Astrocyte (in vitro differentiated cells and primary cell): Measurements from ENCODE around the gene PLAC1. TPM values are rescaled to one million over a fixed set of nuclear protein-coding genes. Genes with fewer than 3 reads are reported as not detected.

Experiments used
- DNase-seq: peaks from one replicate; pipeline ENCODE4 v3.0.0-alpha.2; 2010; ENCODE audit warnings: low read depth
- FAIRE-seq: peaks from 2 replicates; lab custom pipeline; 2011; peaks lifted over from hg19 to GRCh38; lab: Jason Lieb, UNC
- H2AFZ ChIP-seq: 2 replicates; pipeline ENCODE4 v1.6.0; 2012; ENCODE audit warnings: low read depth, low read length, inconsistent platforms
- H3K27ac ChIP-seq: 2 replicates; pipeline ENCODE4 v1.5.1; 2011; ENCODE audit warnings: low read depth, low read length, inconsistent platforms
- H3K27me3 ChIP-seq: 2 replicates; pipeline ENCODE4 v1.6.0; 2011; ENCODE audit warnings: low read length, inconsistent platforms; ENCODE audit not compliant: insufficient read depth
- H3K36me3 ChIP-seq: 2 replicates; pipeline ENCODE4 v1.5.1; 2011; ENCODE audit warnings: low read length, inconsistent platforms; ENCODE audit not compliant: insufficient read depth
- H3K4me1 ChIP-seq: 2 replicates; pipeline ENCODE4 v1.5.1; 2011; ENCODE audit warnings: low read length, inconsistent platforms; ENCODE audit not compliant: insufficient read depth
- H3K4me2 ChIP-seq: 2 replicates; pipeline ENCODE4 v1.6.0; 2012; ENCODE audit warnings: low read length, inconsistent platforms
- H3K4me3 ChIP-seq: 2 replicates; pipeline ENCODE4 v1.5.1; 2011; ENCODE audit warnings: low read depth, mild to moderate bottlenecking, low read length, inconsistent platforms; ENCODE audit not compliant: insufficient read depth
- H3K79me2 ChIP-seq: 2 replicates; pipeline ENCODE4 v1.6.0; 2012; ENCODE audit warnings: mild to moderate bottlenecking, low read length, inconsistent platforms; ENCODE audit not compliant: insufficient read depth
- H3K9ac ChIP-seq: 2 replicates; pipeline ENCODE4 v1.6.0; 2012; ENCODE audit warnings: mild to moderate bottlenecking, low read length, inconsistent platforms
- H3K9me3 ChIP-seq: 2 replicates; pipeline ENCODE4 v1.5.1; 2012; ENCODE audit warnings: low read depth, mild to moderate bottlenecking, low read length, inconsistent platforms; ENCODE audit not compliant: insufficient read depth
- H4K20me1 ChIP-seq: 2 replicates; pipeline ENCODE4 v1.6.0; 2012; ENCODE audit warnings: low read length, inconsistent platforms; ENCODE audit not compliant: insufficient read depth
- H3K27ac Mint-ChIP-seq: one replicate; pipeline ENCODE4 v1.8.0; 2021; ENCODE audit warnings: mild to moderate bottlenecking, mixed read lengths; ENCODE audit not compliant: unreplicated experiment
- H3K27me3 Mint-ChIP-seq: one replicate; pipeline ENCODE4 v1.8.0; 2021; ENCODE audit warnings: low read depth, mixed read lengths; ENCODE audit not compliant: unreplicated experiment
- H3K36me3 Mint-ChIP-seq: one replicate; pipeline ENCODE4 v1.8.0; 2021; ENCODE audit warnings: low read depth, mixed read lengths; ENCODE audit not compliant: unreplicated experiment
- H3K4me1 Mint-ChIP-seq: one replicate; pipeline ENCODE4 v1.8.0; 2021; ENCODE audit warnings: low read depth, mixed read lengths; ENCODE audit not compliant: unreplicated experiment
- H3K4me3 Mint-ChIP-seq: one replicate; pipeline ENCODE4 v1.8.0; 2021; ENCODE audit warnings: mild to moderate bottlenecking, moderate library complexity, mixed read lengths; ENCODE audit not compliant: unreplicated experiment
- H3K9me3 Mint-ChIP-seq: one replicate; pipeline ENCODE4 v1.8.0; 2021; ENCODE audit warnings: mild to moderate bottlenecking, mixed read lengths; ENCODE audit not compliant: unreplicated experiment
- CTCF ChIP-seq: IDR thresholded peaks from 2 replicates; pipeline ENCODE4 v1.5.1; 2011; ENCODE audit warnings: low read depth, mild to moderate bottlenecking, inconsistent platforms, low read length, moderate library complexity; ENCODE audit not compliant: insufficient read depth
- EZH2 ChIP-seq: IDR thresholded peaks from 2 replicates; pipeline ENCODE4 v1.6.1; 2012; ENCODE audit warnings: mild to moderate bottlenecking, low read length, inconsistent platforms; ENCODE audit not compliant: insufficient read depth
- total RNA-seq: library from RNA; stranded (reverse); gene quantifications from 2 replicates; pipeline ENCODE4 v1.2.1, GENCODE V29; 2021

Gene PLAC1
- total RNA-seq, 1 donor from 2014 or later: 0.61 TPM

GRCh38 chrX:134571796-134572195 is 86.5 kb downstream of the PLAC1 start:
- H3K27ac ChIP-seq: no peak overlapping the region
- H2AFZ ChIP-seq: no peak overlapping the region
- no peaks in the 10 kb centered on the region for H3K36me3 ChIP-seq
- H3K4me2 ChIP-seq: peak overlapping the region; percentile 3
- H3K27me3 ChIP-seq: no peaks in the 10 kb centered on the region
- H3K27me3 Mint-ChIP-seq: no peaks in the 10 kb centered on the region
- H3K79me2 ChIP-seq: no peaks in the 10 kb centered on the region
- no peaks in the 10 kb centered on the region for H3K36me3 Mint-ChIP-seq
- FAIRE-seq (no peak), DNase-seq (no peak)
- H3K4me1 ChIP-seq: no peaks in the 10 kb centered on the region
- H3K27ac Mint-ChIP-seq: no peak overlapping the region
- H3K4me3 ChIP-seq: no peak overlapping the region
- no peak overlapping the region for H3K9ac ChIP-seq
- H3K9me3 Mint-ChIP-seq: no peaks in the 10 kb centered on the region
- TF ChIP-seq EZH2 (no peak), CTCF (no peak)
- H3K4me1 Mint-ChIP-seq: peaks cover 26% of the 10 kb centered on the region
- H3K4me3 Mint-ChIP-seq: no peak overlapping the region
- no peaks in the 10 kb centered on the region for H4K20me1 ChIP-seq
- H3K9me3 ChIP-seq: no peaks in the 10 kb centered on the region

- H3K79me2 ChIP-seq: no peaks in the 10 kb centered on the region
- no peak overlapping the region for H3K4me2 ChIP-seq
- Mint-ChIP-seq H3K4me1 (peaks cover 26% of the 10 kb centered on the region), H3K4me3 (no peak overlapping the region), H3K36me3 (no peaks in the 10 kb centered on the region), H3K27ac (no peak overlapping the region), H3K9me3 (no peaks in the 10 kb centered on the region), H3K27me3 (no peaks in the 10 kb centered on the region)
- H3K9ac ChIP-seq: no peak overlapping the region
- no peak overlapping the region for H2AFZ ChIP-seq
- DNase-seq (no peak), FAIRE-seq (no peak)
- H3K4me3 ChIP-seq: no peak overlapping the region
- H3K27ac ChIP-seq: no peak overlapping the region
- no peaks in the 10 kb centered on the region for H3K9me3 ChIP-seq
- no peak for TF ChIP-seq EZH2
- no peak for TF ChIP-seq CTCF
- H3K27me3 ChIP-seq: no peaks in the 10 kb centered on the region
- H4K20me1 ChIP-seq: no peaks in the 10 kb centered on the region
- no peaks in the 10 kb centered on the region for H3K4me1 ChIP-seq
- H3K36me3 ChIP-seq: no peaks in the 10 kb centered on the region
Measured at GRCh38 chrX:134570899-134571298, 87.4 kb downstream of the PLAC1 start.

GRCh38 chrX:134570509-134570846 is 87.8 kb downstream of the PLAC1 start:
- TF ChIP-seq EZH2 (no peak), CTCF (no peak)
- Histone ChIP-seq H4K20me1 (no peaks in the 10 kb centered on the region), H3K4me3 (no peak overlapping the region), H3K36me3 (no peaks in the 10 kb centered on the region), H3K79me2 (no peaks in the 10 kb centered on the region), H3K9ac (no peak overlapping the region), H3K27ac (no peak overlapping the region), H3K4me2 (no peak overlapping the region), H3K9me3 (no peaks in the 10 kb centered on the region), H2AFZ (no peak overlapping the region), H3K4me1 (no peaks in the 10 kb centered on the region), H3K27me3 (no peaks in the 10 kb centered on the region)
- H3K27me3 Mint-ChIP-seq: no peaks in the 10 kb centered on the region
- FAIRE-seq (peak; percentile 65), DNase-seq (no peak)
- H3K4me1 Mint-ChIP-seq: peaks cover 26% of the 10 kb centered on the region
- H3K36me3 Mint-ChIP-seq: no peaks in the 10 kb centered on the region
- no peaks in the 10 kb centered on the region for H3K9me3 Mint-ChIP-seq
- H3K27ac Mint-ChIP-seq: no peak overlapping the region
- H3K4me3 Mint-ChIP-seq: no peak overlapping the region
